ENCODE results near the gene ACE.
A peak's percentile ranks its signal among the peaks of the same experiment; 100 is the strongest.

The ACE gene

GRCh38 chr17:63490858-63491400 is 14.1 kb downstream of the ACE start:
- Histone ChIP-seq H3K27ac (ENCODE audit: low read depth, low read length) (no peak overlapping the region), H3K9me3 (ENCODE audit: control insufficient read depth in 1 of 2, low read length in 2 of 2) (no peaks in the 10 kb centered on the region), H3K9ac (ENCODE audit: low read depth in 1 of 2, low read length in 2 of 2) (no peak overlapping the region), H3K36me3 (ENCODE audit: control insufficient read depth in 1 of 2, insufficient read depth in 2 of 2, low read length in 2 of 2) (peaks cover 26 to 54% of the 10 kb centered on the region in 2 donors), H3K4me1 (ENCODE audit: control insufficient read depth in 1 of 2, insufficient read depth in 2 of 2, low read length in 2 of 2) (no peaks in the 10 kb centered on the region), H3K27me3 (ENCODE audit: control insufficient read depth in 1 of 2, insufficient read depth in 2 of 2, low read length in 2 of 2) (no peaks in the 10 kb centered on the region), H3K4me3 (ENCODE audit: low read depth in 1 of 2, low read length in 2 of 2) (no peak overlapping the region)

DNA sequence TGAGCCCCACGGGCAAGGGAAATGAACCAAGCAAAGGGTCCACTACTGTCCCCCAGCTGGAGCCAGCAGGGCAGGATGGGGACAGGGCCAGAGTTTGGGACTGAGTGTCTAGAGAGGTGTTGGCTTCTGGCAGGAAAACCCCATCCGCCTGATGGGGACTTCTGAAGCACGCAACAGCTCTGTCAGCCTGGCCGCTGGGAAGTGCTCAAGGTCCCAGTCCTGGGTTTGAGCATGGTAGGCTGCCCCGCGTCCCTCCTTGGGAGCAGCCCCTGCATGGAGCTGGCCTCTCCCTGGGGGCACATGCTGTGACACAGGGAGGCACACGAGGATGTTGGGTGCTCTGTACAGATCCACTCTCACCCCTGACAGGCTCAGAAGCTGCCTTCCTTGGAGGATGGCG is 14.6 kb downstream of the ACE start:
- Histone ChIP-seq H3K4me1 (ENCODE audit: control insufficient read depth in 1 of 2, insufficient read depth in 2 of 2, low read length in 2 of 2) (no peaks in the 10 kb centered on the region), H3K9me3 (ENCODE audit: control insufficient read depth in 1 of 2, low read length in 2 of 2) (no peaks in the 10 kb centered on the region), H3K9ac (ENCODE audit: low read depth in 1 of 2, low read length in 2 of 2) (no peak overlapping the region), H3K27ac (ENCODE audit: low read depth, low read length) (no peak overlapping the region), H3K27me3 (ENCODE audit: control insufficient read depth in 1 of 2, insufficient read depth in 2 of 2, low read length in 2 of 2) (no peaks in the 10 kb centered on the region), H3K36me3 (ENCODE audit: control insufficient read depth in 1 of 2, insufficient read depth in 2 of 2, low read length in 2 of 2) (peaks cover 26 to 52% of the 10 kb centered on the region in 2 donors), H3K4me3 (ENCODE audit: low read depth in 1 of 2, low read length in 2 of 2) (no peak overlapping the region)

- H3K4me3 ChIP-seq (ENCODE audit: low read depth in 1 of 2, low read length in 2 of 2), result no peak overlapping the region
- H3K27me3 ChIP-seq (ENCODE audit: control insufficient read depth in 1 of 2, insufficient read depth in 2 of 2, low read length in 2 of 2), result no peaks in the 10 kb centered on the region
- no peak overlapping the region for H3K9ac ChIP-seq (ENCODE audit: low read depth in 1 of 2, low read length in 2 of 2)
- no peaks in the 10 kb centered on the region for H3K4me1 ChIP-seq (ENCODE audit: control insufficient read depth in 1 of 2, insufficient read depth in 2 of 2, low read length in 2 of 2)
- no peaks in the 10 kb centered on the region for H3K9me3 ChIP-seq (ENCODE audit: control insufficient read depth in 1 of 2, low read length in 2 of 2)
- peaks cover 26 to 45% of the 10 kb centered on the region in 2 donors for H3K36me3 ChIP-seq (ENCODE audit: control insufficient read depth in 1 of 2, insufficient read depth in 2 of 2, low read length in 2 of 2)
- no peak overlapping the region for H3K27ac ChIP-seq (ENCODE audit: low read depth, low read length)
Observed at GRCh38 chr17:63491977-63492618, 15.2 kb downstream of the ACE start.

GRCh38 chr17:63492940-63493339 is 16.1 kb downstream of the ACE start:
- H3K27ac ChIP-seq (ENCODE audit: low read depth, low read length), result no peak overlapping the region
- no peak overlapping the region for H3K9ac ChIP-seq (ENCODE audit: low read depth in 1 of 2, low read length in 2 of 2)
- H3K36me3 ChIP-seq (ENCODE audit: control insufficient read depth in 1 of 2, insufficient read depth in 2 of 2, low read length in 2 of 2), result peaks cover 26 to 45% of the 10 kb centered on the region in 2 donors
- H3K4me3 ChIP-seq (ENCODE audit: low read depth in 1 of 2, low read length in 2 of 2), result no peak overlapping the region
- H3K9me3 ChIP-seq (ENCODE audit: control insufficient read depth in 1 of 2, low read length in 2 of 2), result no peaks in the 10 kb centered on the region
- H3K4me1 ChIP-seq (ENCODE audit: control insufficient read depth in 1 of 2, insufficient read depth in 2 of 2, low read length in 2 of 2), result peaks cover 0 to 2% of the 10 kb centered on the region in 2 donors
- no peaks in the 10 kb centered on the region for H3K27me3 ChIP-seq (ENCODE audit: control insufficient read depth in 1 of 2, insufficient read depth in 2 of 2, low read length in 2 of 2)

GRCh38 chr17:63493411-63493810 is 16.6 kb downstream of the ACE start:
- H3K4me3 ChIP-seq (ENCODE audit: low read depth in 1 of 2, low read length in 2 of 2), result no peak overlapping the region
- peaks cover 26 to 45% of the 10 kb centered on the region in 2 donors for H3K36me3 ChIP-seq (ENCODE audit: control insufficient read depth in 1 of 2, insufficient read depth in 2 of 2, low read length in 2 of 2)
- no peaks in the 10 kb centered on the region for H3K9me3 ChIP-seq (ENCODE audit: control insufficient read depth in 1 of 2, low read length in 2 of 2)
- H3K27me3 ChIP-seq (ENCODE audit: control insufficient read depth in 1 of 2, insufficient read depth in 2 of 2, low read length in 2 of 2), result no peaks in the 10 kb centered on the region
- H3K27ac ChIP-seq (ENCODE audit: low read depth, low read length), result no peak overlapping the region
- H3K4me1 ChIP-seq (ENCODE audit: control insufficient read depth in 1 of 2, insufficient read depth in 2 of 2, low read length in 2 of 2), result peaks cover 0 to 4% of the 10 kb centered on the region in 2 donors
- no peak overlapping the region for H3K9ac ChIP-seq (ENCODE audit: low read depth in 1 of 2, low read length in 2 of 2)

GRCh38 chr17:63494300-63494928 is 17.6 kb downstream of the ACE start:
- peaks cover 26 to 36% of the 10 kb centered on the region in 2 donors for H3K36me3 ChIP-seq (ENCODE audit: control insufficient read depth in 1 of 2, insufficient read depth in 2 of 2, low read length in 2 of 2)
- no peak overlapping the region for H3K4me3 ChIP-seq (ENCODE audit: low read depth in 1 of 2, low read length in 2 of 2)
- no peak overlapping the region for H3K9ac ChIP-seq (ENCODE audit: low read depth in 1 of 2, low read length in 2 of 2)
- peak overlapping the region; percentile 20 for H3K27ac ChIP-seq (ENCODE audit: low read depth, low read length)
- H3K27me3 ChIP-seq (ENCODE audit: control insufficient read depth in 1 of 2, insufficient read depth in 2 of 2, low read length in 2 of 2), result no peaks in the 10 kb centered on the region
- H3K4me1 ChIP-seq (ENCODE audit: control insufficient read depth in 1 of 2, insufficient read depth in 2 of 2, low read length in 2 of 2), result peaks cover 0 to 4% of the 10 kb centered on the region in 2 donors
- H3K9me3 ChIP-seq (ENCODE audit: control insufficient read depth in 1 of 2, low read length in 2 of 2), result no peaks in the 10 kb centered on the region

GRCh38 chr17:63495491-63495890 is 18.6 kb downstream of the ACE start:
- Histone ChIP-seq H3K9ac (ENCODE audit: low read depth in 1 of 2, low read length in 2 of 2) (no peak overlapping the region), H3K27ac (ENCODE audit: low read depth, low read length) (no peak overlapping the region)

GRCh38 chr17:63496177-63496576 is 19.3 kb downstream of the ACE start:
- Histone ChIP-seq H3K4me3 (ENCODE audit: low read depth in 1 of 2, low read length in 2 of 2) (no peak overlapping the region), H3K9me3 (ENCODE audit: control insufficient read depth in 1 of 2, low read length in 2 of 2) (no peaks in the 10 kb centered on the region), H3K27ac (ENCODE audit: low read depth, low read length) (no peak overlapping the region), H3K4me1 (ENCODE audit: control insufficient read depth in 1 of 2, insufficient read depth in 2 of 2, low read length in 2 of 2) (peaks cover 0 to 4% of the 10 kb centered on the region in 2 donors), H3K27me3 (ENCODE audit: control insufficient read depth in 1 of 2, insufficient read depth in 2 of 2, low read length in 2 of 2) (peaks cover 0 to 4% of the 10 kb centered on the region in 2 donors), H3K9ac (ENCODE audit: low read depth in 1 of 2, low read length in 2 of 2) (no peak overlapping the region), H3K36me3 (ENCODE audit: control insufficient read depth in 1 of 2, insufficient read depth in 2 of 2, low read length in 2 of 2) (peaks cover 17 to 29% of the 10 kb centered on the region in 2 donors)

More at GRCh38 chr17:63495491-63495890, 18.6 kb downstream of the ACE start:
- no peaks in the 10 kb centered on the region for H3K27me3 ChIP-seq (ENCODE audit: control insufficient read depth in 1 of 2, insufficient read depth in 2 of 2, low read length in 2 of 2)
- peaks cover 0 to 4% of the 10 kb centered on the region in 2 donors for H3K4me1 ChIP-seq (ENCODE audit: control insufficient read depth in 1 of 2, insufficient read depth in 2 of 2, low read length in 2 of 2)
- H3K4me3 ChIP-seq (ENCODE audit: low read depth in 1 of 2, low read length in 2 of 2), result no peak overlapping the region
- H3K9me3 ChIP-seq (ENCODE audit: control insufficient read depth in 1 of 2, low read length in 2 of 2), result no peaks in the 10 kb centered on the region
- H3K36me3 ChIP-seq (ENCODE audit: control insufficient read depth in 1 of 2, insufficient read depth in 2 of 2, low read length in 2 of 2), result peaks cover 21 to 30% of the 10 kb centered on the region in 2 donors

DNA sequence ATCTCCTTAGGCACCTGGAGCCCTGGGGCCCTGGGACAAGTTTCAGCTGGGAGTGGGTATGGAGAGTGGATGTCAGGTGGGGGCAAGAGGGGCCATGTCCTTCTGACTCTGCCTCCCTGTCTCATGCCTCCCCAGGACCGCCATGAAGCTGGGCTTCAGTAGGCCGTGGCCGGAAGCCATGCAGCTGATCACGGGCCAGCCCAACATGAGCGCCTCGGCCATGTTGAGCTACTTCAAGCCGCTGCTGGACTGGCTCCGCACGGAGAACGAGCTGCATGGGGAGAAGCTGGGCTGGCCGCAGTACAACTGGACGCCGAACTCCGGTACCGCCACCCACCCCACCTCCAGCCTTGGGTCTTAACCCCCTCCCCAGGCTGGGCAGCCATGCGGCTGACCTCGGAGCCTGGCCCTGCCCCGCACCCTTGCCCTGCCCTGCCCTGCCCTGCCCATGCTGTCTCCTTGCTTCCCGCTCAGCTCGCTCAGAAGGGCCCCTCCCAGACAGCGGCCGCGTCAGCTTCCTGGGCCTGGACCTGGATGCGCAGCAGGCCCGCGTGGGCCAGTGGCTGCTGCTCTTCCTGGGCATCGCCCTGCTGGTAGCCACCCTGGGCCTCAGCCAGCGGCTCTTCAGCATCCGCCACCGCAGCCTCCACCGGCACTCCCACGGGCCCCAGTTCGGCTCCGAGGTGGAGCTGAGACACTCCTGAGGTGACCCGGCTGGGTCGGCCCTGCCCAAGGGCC is 20.0 kb downstream of the ACE start:
- peaks cover 0 to 4% of the 10 kb centered on the region in 2 donors for H3K4me1 ChIP-seq (ENCODE audit: control insufficient read depth in 1 of 2, insufficient read depth in 2 of 2, low read length in 2 of 2)
- H3K9ac ChIP-seq (ENCODE audit: low read depth in 1 of 2, low read length in 2 of 2), result no peak overlapping the region
- H3K36me3 ChIP-seq (ENCODE audit: control insufficient read depth in 1 of 2, insufficient read depth in 2 of 2, low read length in 2 of 2), result peaks cover 11 to 22% of the 10 kb centered on the region in 2 donors
- H3K27me3 ChIP-seq (ENCODE audit: control insufficient read depth in 1 of 2, insufficient read depth in 2 of 2, low read length in 2 of 2), result peaks cover 0 to 4% of the 10 kb centered on the region in 2 donors
- H3K27ac ChIP-seq (ENCODE audit: low read depth, low read length), result no peak overlapping the region
- H3K4me3 ChIP-seq (ENCODE audit: low read depth in 1 of 2, low read length in 2 of 2), result no peak overlapping the region
- H3K9me3 ChIP-seq (ENCODE audit: control insufficient read depth in 1 of 2, low read length in 2 of 2), result no peaks in the 10 kb centered on the region

Data from duodenal mucosa (tissue), 2 donors.